Measurements from ENCODE around the gene HAUS6.

- TF ChIP-seq CTCF (IDR thresholded peaks at IDR 0.05) (no peak), EP300 (IDR thresholded peaks at IDR 0.05) (no peak), POLR2AphosphoS5 (IDR thresholded peaks at IDR 0.05) (no peak), POLR2A (IDR thresholded peaks at IDR 0.05) (no peak)
Observed at GRCh38 chr9:19146441-19147024, 43.8 kb upstream of the HAUS6 start.
